NCI-H2227 (cell line): ENCODE measurements around the gene TMEM132E.

Source experiments
- DNase-seq: peaks from one replicate; lab custom pipeline; 2025; ENCODE audit not compliant: unreplicated experiment; lab: John Stamatoyannopoulos, UW

The TMEM132E gene

DNA sequence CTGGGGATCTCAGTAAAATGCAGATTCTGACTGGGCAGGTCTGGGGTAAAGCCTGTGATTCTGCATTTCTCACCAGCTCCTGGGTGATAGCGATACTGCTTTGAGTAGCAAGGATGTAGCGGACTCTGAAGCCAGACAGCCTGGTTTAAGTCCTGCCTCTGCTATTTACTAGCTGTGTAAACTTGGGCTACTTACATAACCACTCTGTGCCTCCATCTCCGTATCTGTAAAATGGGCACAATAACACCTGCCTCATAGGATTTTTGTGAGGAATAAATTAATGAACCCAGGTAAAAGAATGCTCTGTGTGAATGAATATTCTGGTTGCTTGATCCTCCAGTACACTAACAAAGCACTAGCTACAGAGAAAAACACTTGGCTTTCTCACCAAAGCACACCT is 54.4 kb downstream of the TMEM132E start:
- no peak for DNase-seq

DNA sequence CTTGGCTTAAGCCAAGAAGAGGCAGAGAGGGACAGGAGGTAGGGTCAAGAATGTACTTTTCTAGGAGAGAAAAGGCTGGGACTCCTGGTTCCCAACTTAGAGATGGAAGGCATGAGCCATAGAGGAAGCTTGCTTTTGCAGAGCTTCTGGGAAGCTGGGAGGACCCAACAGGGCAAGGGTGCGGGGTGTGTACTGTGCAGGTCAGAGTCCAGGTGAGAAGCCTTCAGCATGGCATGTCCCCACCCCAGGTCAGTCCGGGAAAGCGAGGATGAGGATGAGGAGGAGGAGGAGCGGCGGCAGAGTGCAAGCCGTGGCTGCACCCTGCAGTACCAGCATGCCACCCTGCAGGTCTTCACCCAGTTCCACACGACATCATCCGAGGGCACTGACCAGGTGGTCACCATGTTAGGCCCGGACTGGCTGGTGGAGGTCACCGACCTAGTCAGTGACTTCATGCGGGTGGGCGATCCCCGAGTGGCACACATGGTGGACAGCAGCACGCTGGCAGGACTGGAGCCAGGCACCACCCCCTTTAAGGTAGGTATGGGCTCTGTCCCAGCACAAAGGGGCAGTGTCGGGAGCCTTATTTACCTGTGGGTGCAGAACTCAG is 55.3 kb downstream of the TMEM132E start:
- no peak for DNase-seq

DNA sequence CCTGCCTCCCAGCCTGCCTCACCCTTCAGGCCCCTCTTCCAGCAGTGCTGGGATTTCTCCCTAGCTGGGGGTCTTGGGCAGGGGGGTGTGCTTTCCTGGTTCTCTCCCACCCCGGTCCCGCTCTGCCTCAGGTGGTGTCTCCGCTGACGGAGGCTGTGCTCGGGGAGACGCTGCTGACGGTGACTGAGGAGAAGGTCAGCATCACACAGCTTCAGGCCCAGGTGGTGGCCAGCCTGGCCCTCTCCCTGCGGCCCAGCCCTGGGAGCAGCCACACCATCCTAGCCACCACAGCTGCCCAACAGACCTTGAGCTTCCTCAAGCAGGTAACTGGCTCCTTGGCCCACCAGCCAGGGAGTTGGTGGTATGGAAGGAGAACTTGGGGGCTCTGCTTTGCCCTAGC is 56.5 kb downstream of the TMEM132E start:
- DNase-seq = no peak

DNA sequence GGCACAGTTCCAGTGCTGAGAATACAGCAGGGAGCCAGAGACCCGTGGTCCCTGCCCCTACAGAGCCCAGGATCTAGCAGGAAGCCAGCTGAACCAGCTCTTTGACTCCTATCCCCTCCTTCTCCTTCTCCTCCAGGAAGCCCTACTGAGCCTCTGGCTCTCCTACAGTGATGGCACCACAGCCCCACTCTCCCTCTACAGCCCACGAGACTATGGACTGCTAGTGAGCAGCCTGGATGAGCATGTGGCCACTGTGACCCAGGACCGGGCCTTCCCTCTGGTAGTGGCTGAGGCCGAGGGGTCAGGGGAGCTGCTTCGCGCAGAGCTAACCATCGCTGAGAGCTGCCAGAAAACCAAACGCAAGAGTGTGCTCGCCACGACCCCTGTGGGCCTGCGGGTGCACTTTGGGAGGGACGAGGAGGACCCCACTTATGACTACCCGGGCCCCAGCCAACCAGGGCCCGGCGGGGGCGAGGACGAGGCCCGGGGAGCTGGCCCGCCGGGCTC is 57.7 kb downstream of the TMEM132E start:
- DNase-seq = no peak

DNA sequence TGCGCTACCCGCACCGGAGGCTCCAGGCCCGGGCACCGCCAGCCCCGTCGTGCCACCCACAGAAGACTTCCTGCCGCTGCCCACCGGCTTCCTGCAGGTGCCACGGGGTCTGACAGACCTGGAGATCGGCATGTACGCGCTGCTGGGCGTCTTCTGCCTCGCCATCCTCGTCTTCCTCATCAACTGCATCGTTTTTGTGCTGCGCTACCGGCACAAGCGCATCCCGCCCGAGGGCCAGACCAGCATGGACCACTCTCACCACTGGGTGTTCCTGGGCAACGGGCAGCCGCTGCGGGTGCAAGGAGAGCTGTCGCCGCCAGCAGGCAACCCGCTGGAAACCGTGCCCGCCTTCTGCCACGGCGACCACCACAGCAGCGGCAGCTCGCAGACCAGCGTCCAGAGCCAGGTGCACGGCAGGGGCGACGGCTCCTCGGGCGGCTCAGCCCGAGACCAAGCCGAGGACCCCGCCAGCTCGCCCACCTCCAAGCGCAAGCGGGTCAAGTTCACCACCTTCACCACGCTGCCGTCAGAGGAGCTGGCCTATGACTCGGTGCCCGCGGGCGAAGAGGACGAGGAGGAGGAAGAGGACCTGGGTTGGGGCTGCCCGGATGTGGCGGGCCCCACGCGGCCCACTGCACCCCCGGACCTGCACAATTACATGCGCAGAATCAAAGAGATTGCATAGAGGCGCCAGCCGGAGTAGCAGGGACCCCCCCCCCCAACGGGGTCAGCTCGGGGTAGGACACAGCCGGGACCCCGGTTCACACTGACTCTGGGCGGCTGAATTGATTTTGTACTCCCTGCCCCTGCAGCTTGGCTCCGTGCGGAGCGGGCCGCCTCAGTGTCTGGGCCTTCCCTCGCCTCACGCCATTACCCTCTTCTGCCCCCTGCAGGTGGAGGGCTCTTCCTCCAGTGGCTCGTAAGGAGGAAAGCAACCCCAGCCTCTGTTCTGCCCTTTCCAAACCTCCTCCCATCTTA is 58.5 kb downstream of the TMEM132E start:
- DNase-seq = no peak

DNA sequence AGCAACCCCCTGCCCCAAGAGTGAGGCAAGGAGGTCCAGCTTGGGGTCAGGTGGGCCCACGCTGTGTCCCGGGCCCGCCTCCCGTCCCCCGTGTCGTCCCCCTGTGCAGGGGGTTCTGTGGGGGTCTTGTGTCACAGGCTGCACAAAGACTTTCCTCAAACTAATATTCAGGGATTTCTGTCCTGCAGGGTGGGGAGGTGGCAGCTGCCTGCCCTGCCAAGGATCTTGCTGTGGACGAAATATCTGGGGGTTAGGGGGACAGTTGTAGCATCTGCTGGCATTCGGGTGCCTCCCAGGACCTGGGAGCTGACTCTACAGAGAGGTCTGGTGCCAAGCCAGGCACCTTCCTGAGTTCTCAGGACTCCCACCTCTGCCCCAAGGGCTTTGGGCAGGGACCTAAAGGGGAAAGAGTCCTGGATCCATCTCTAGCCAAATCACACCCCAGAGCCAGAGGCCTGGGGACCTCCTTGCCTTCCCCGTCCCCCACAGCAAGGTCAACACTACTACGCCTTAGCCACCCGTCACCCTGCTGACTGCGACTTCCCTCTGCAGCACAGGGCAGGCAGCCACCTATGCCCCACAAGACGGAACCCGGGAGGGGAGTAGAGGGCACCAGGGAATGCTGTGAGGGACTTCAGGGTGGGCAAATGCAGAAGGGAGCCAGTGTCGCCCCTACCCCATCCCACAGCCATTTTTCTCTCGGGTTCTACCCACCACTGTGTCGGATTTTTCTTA is 59.3 kb downstream of the TMEM132E start:
- no peak for DNase-seq

DNA sequence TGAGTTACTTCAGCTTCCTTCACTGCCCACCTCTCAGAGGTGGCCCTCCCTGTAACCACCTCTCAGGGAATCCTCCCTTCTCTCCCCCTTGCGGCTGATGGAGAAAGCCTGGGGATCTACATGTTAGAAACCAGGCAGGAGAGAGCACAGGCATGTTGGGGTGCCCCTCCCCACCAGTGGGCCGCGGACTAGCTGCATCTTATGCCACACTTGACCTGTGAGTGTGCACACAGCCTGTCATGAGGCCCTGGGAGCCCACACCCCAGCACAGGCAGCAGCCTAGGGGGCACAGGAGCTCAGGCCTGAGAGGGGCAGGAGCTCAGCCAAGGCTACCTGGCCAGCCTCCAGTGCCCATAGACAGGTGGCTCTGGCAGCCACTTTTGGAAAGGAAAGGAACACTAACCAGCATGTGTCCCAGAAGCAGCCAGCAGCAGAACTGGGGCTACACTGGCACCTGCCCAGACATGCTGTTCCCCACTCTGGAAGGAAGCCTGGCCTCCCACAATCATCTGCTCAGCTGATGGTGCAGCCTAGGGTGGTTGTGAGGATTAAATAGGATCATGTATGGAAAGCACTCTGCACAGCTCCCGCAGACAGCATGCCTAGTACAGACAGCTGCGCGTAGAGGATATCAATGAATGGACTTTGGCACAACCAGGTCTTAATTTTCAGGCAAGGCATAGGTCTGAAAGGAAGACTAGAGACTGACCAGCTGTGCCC is 60.5 kb downstream of the TMEM132E start:
- no peak for DNase-seq

DNA sequence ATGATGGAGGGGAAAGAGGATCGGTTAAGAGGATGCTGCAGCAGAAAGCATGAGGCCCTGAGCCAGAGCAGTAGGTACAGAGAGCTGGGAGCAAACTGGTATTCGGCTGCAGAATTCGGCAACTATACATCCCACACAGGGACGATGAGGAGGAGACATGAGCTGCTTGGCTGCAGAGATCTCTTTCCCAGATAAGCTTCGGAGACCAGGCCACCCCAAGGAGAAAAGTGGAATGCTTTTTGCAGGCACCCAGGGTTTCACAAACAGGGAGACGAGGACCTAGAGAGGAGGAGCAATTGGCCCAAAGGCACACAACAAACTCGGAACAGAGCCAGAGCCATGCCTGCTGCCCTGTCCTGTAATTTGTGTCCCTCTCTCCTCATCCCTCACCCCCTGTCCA is 62.0 kb downstream of the TMEM132E start:
- no peak for DNase-seq

DNA sequence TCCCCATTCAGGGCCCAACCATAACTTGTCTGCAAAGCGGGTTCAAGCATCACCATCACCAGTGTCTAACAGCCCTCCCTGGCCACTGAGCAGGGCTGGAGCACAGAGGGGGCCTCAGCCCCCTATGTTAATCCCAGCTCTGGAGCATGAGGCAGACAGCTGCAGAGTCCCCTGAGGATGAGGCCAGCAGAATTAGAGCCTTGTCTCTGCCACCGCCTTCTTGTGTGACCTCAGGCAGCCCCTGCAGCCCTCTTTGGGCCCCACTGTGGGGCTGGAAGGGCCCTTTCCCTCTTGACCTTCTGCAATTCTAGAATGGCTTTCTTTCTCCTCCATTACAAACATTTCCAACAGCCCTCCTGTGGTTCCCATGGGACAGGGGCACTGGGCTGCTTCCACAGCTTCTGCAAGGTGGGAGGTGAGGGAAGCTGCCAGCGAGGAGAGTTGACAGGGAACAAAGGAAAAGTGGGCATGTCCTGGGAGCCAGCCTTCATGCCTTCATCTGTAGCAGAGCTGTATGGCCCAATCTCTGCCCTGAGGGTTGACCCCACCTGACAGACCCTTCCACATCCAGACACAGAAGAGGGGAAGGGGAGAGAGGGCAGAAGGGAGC is 65.7 kb downstream of the TMEM132E start:
- no peak for DNase-seq

DNA sequence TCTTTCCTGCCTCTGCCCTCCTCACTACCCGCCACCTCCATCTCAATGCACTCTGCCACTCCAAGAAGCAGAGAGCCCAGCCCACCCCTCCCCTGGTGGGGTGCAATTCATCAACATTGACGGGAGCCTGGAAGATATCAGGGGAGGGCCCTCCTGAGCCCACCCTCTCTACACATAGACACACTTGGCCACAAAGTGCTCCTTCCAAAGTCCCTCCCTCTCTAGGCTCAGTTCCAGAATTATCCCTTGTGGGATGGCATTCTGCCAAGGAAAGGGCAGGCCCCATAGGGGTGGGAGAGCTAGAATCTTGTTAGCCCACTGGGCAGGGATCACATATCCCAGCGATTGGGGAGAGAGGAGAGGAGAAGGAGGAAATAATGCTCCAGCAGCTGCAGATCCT is 66.2 kb downstream of the TMEM132E start:
- DNase-seq = peak; percentile 85

DNA sequence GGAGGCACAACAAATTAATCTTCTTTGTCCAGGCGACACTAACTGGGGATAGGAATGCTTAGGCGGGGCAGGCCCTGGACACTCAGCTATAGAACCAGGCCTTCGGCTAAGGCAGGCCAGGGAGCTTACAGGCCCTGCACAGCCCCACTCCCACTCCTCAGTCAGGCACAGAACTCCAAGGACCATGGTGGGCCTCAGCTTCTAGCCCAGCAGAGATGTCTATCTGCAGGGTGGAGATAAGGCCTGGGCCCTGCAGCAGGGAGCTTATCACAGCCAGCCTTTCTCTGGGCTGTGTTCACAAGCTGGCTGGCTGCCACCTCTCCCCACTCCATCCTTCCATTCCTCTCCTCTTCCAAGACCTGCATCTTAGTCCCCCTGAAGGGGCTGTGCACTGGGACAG is 68.1 kb downstream of the TMEM132E start:
- no peak for DNase-seq

DNA sequence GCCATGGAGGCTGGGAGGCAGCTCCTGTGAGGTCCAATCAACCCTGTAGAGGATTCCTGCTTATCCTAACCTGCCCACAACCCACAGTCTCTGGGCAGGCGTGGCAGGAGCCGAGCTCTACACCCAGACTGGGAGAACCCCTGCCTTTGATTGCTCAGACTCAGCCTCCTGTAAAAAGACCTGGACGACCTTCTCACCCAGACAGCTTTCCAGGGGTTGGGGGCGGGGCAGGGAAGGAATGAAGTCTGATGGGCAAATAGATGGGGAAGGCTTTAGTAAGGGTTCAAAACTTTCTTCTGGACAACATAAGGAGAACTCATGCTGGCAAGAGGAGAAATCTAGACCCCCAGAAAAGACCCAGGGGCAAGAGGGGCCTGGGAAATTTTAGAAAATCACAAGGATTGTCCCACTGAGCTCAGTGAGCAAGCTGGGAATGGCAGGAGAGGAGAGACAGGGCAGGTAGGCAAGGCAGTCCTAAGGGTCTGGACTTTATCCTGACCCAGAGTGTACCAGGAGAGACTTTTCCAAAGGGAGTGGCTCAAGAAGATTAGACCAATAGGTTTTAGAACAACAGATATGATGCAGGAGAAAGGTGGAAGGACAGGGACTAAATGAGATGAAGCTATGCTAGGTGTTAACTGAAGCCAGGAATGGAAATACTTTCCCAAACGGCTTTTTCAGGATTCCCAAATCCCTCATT is 70.8 kb downstream of the TMEM132E start:
- DNase-seq = no peak

DNA sequence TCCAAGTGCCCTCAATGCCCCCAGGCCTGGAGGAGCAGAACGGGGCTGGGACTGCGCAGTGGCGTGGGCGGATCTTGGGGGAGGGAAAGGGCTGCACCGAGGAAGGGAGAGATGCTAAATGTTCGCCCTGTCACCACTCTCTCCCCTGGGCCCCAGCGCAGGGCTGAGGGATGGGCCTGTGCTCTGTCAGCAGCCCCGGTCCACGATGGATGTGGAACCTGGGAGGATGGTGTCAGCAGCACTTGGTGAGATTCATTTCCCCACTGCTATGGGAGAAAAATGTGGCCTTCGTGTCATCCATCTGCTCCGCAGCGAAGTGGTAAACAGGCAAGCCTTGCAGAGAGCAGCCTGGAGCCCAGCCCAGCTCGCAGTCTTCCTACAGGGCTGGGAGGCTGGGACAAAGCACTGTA is 72.0 kb downstream of the TMEM132E start:
- peak; percentile 27 for DNase-seq

DNA sequence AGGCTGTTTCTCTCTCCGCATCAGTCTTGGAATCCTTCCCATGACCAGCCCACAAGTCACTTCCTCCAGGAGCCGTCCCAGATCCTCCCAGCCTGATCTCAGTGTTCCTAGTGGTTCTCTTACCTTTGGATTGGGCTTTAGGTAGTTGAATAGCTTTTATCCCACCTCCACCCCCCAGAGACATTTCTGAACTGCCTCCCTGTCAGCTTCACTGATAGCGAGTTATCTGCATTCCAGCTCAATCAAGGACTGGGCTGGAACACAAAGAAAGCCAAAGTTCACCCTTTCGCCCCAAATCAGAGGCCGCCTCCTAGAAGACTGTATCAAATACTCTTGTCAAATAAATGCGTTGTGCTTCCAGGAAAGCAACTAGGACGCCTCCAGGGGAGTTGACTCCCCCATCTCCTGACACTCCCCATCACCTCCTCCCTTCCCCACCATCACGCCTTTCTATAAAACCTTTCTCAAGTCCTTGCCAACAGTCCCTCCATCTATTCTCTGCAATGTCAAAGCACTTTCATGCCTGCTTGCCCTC is 72.7 kb downstream of the TMEM132E start:
- DNase-seq = no peak

DNA sequence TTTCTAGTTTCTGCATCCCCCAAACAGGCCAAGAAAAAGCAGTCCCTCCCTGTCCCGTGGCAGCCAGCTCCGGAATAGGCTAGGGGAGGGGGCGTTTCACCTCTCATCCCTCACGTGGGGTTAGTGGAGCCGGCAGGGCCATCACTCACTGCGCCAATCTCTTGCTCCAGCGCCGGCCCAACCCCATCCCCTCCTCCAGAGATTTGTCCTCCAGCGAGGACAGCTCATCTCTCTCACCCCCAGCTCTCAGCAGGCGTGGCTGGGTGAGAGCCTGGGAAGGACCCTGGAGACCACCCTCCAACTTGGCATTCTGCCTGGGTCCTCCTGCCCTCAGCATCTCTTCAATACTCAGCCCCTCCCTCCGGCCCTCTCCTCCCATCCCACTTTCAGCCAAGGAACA is 74.1 kb downstream of the TMEM132E start:
- DNase-seq = no peak

DNA sequence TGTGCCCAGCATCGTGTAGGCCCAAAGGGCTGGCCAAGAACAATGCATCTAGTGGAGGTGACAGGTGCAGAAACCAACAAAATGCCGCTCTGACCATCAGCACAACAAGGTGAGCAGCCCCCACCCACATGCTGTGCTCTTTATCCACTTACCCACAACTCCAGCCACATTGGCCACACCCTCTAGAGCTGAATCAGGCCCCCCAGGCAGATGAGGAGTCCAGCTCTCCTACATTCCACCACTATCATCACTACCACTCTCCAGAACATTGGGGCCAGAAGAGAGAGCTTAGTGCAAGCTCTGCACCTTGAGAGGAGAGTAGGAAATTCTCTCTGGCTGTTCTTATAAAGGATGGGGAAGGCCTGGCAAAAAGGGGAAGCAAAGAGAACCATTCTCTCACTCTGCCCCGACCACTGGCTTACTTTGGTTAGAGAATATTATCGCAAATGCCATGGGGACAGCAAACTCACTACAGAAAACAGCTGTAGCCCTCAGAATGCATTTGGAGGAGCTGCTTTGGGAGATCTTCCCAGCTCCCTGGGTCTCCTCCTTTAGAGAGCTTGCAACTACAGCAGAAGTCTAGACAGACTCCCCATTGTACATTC is 75.0 kb downstream of the TMEM132E start:
- DNase-seq = no peak

DNA sequence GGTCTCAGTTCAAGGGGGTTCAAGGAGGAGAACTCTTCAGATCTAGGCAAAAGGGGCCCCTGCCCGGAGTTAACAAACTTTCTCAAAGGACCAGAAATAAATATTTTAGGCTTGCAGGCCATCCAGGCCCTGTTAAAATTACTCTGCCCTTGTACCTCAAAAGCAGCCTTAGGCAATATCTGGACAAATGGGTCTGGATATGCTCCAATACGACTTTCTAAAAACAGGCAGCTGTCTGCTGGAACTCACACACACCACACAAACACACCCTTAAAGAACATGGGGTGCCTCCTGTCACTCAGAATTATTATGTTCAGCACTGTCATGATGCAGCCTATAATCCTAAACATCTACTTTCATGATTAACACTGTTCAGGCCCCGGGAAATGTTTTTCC is 75.5 kb downstream of the TMEM132E start:
- no peak for DNase-seq

DNA sequence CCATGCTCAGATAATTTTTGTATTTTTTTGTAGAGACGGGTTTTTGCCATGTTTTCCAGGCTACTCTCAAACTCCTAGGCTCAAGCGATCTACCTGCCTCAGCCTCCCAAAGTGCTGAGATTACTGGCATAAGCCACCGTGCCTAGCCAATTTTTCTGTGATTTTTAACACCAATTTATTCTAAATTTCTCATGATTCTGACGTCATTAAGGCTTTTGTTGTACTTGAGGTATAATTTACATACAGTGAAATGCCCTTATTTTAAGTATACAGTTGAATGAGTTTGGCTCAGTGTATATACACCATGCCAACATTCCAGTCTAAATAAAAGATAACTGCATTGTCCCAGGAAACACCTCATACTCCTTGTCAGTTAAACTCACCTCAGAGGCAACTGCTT is 77.4 kb downstream of the TMEM132E start:
- DNase-seq = no peak
